ENCODE measurements around the gene HSPB3.

Gene HSPB3

GRCh38 chr5:54449923-54450322 lies 5.6 kb upstream of the HSPB3 start:
- H3K4me3 ChIP-seq (ENCODE audit: low read depth, low read length): no peak overlapping the region
- TF ChIP-seq CTCF (IDR thresholded peaks at IDR 0.05; ENCODE audit: low read depth, low read length) (no peak), POLR2A (IDR thresholded peaks at IDR 0.05; ENCODE audit: extremely low read depth, insufficient read length) (no peak), MYC (IDR thresholded peaks at IDR 0.05; ENCODE audit: low read depth, low read length) (no peak), MAX (IDR thresholded peaks at IDR 0.05; ENCODE audit: low read depth, low read length) (no peak)
- no peak for DNase-seq (ENCODE audit: low read depth)

GRCh38 chr5:54450542-54450941 lies 5.0 kb upstream of the HSPB3 start:
- no peak for DNase-seq (ENCODE audit: low read depth)
- H3K4me3 ChIP-seq (ENCODE audit: low read depth, low read length): no peak overlapping the region
- TF ChIP-seq POLR2A (IDR thresholded peaks at IDR 0.05; ENCODE audit: extremely low read depth, insufficient read length) (no peak), MAX (IDR thresholded peaks at IDR 0.05; ENCODE audit: low read depth, low read length) (no peak), MYC (IDR thresholded peaks at IDR 0.05; ENCODE audit: low read depth, low read length) (no peak), CTCF (IDR thresholded peaks at IDR 0.05; ENCODE audit: low read depth, low read length) (no peak)

GRCh38 chr5:54453046-54453445 lies 2.5 kb upstream of the HSPB3 start:
- no peak for DNase-seq (ENCODE audit: low read depth)
- TF ChIP-seq MYC (IDR thresholded peaks at IDR 0.05; ENCODE audit: low read depth, low read length): no peak
- TF ChIP-seq MAX (IDR thresholded peaks at IDR 0.05; ENCODE audit: low read depth, low read length): no peak
- no peak for TF ChIP-seq POLR2A (IDR thresholded peaks at IDR 0.05; ENCODE audit: extremely low read depth, insufficient read length)
- no peak for TF ChIP-seq CTCF (IDR thresholded peaks at IDR 0.05; ENCODE audit: low read depth, low read length)
- H3K4me3 ChIP-seq (ENCODE audit: low read depth, low read length): no peak overlapping the region

- TF ChIP-seq CTCF (IDR thresholded peaks at IDR 0.05; ENCODE audit: low read depth, low read length) (no peak), MAX (IDR thresholded peaks at IDR 0.05; ENCODE audit: low read depth, low read length) (no peak), MYC (IDR thresholded peaks at IDR 0.05; ENCODE audit: low read depth, low read length) (no peak), POLR2A (IDR thresholded peaks at IDR 0.05; ENCODE audit: extremely low read depth, insufficient read length) (no peak)
- H3K4me3 ChIP-seq (ENCODE audit: low read depth, low read length): no peak overlapping the region
- DNase-seq (ENCODE audit: low read depth): no peak
These were observed 897 bp upstream of the HSPB3 start for GRCh38 chr5:54454602-54455001.

- no peak overlapping the region for H3K4me3 ChIP-seq (ENCODE audit: low read depth, low read length)
- no peak for DNase-seq (ENCODE audit: low read depth)
- TF ChIP-seq MYC (IDR thresholded peaks at IDR 0.05; ENCODE audit: low read depth, low read length): no peak
These were observed 1.8 kb downstream of the HSPB3 start for GRCh38 chr5:54457094-54457862.

- TF ChIP-seq POLR2A (IDR thresholded peaks at IDR 0.05; ENCODE audit: extremely low read depth, insufficient read length): no peak
- no peak for DNase-seq (ENCODE audit: low read depth)
- H3K4me3 ChIP-seq (ENCODE audit: low read depth, low read length): no peak overlapping the region
These were observed 2.7 kb downstream of the HSPB3 start for GRCh38 chr5:54458221-54458620.
